Small intestine (tissue), 7 donors: ENCODE measurements around the gene CLEC19A. TPM values are rescaled to one million over a fixed set of nuclear protein-coding genes. Genes with fewer than 3 reads are reported as not detected.
"Not testable (repeated sequence)": the region's sequence is repeated elsewhere in the genome, so short reads cannot be mapped to it uniquely, and the experiment has no call there.

Experiments
- DNase-seq, 2 donors: peaks; one replicate each; pipeline versions ENCODE4 v3.0.0 to v3.0.0-alpha.2; 2013
- FAIRE-seq: peaks from 2 replicates; lab custom pipeline; 2012; peaks lifted over from hg19 to GRCh38; lab: Jason Lieb, UNC
- H3K27ac ChIP-seq, 3 donors: one replicate each; pipeline ENCODE4 v1.5.1; 2013; ENCODE audit warnings: low read length in 2 of 3, mild to moderate bottlenecking in 2 of 3, control low read depth in 1 of 3, inconsistent platforms in 1 of 3, low read depth in 1 of 3, moderate library complexity in 1 of 3
- H3K27me3 ChIP-seq, 3 donors: one replicate each; pipeline ENCODE4 v1.6.1; 2013; ENCODE audit warnings: low read length in 3 of 3, inconsistent platforms in 1 of 3; ENCODE audit not compliant: control insufficient read depth in 3 of 3, insufficient read depth in 3 of 3
- H3K36me3 ChIP-seq, 3 donors: one replicate each; pipeline ENCODE4 v1.6.1; 2013; ENCODE audit warnings: low read length in 3 of 3, inconsistent platforms in 1 of 3, low read depth in 1 of 3, mild to moderate bottlenecking in 1 of 3, moderate library complexity in 1 of 3; ENCODE audit not compliant: control insufficient read depth in 3 of 3, insufficient read depth in 2 of 3
- H3K4me1 ChIP-seq, 3 donors: one replicate each; pipeline ENCODE4 v1.6.1; 2013; ENCODE audit warnings: low read length in 2 of 3, inconsistent platforms in 1 of 3, low read depth in 1 of 3, mild to moderate bottlenecking in 1 of 3, moderate library complexity in 1 of 3; ENCODE audit not compliant: control insufficient read depth in 3 of 3, insufficient read depth in 2 of 3
- H3K4me3 ChIP-seq, 3 donors: one replicate each; pipeline ENCODE4 v1.5.1; 2013; ENCODE audit warnings: low read length in 3 of 3, control low read depth in 1 of 3, inconsistent platforms in 1 of 3, low read depth in 1 of 3, mild to moderate bottlenecking in 1 of 3, moderate library complexity in 1 of 3
- H3K9me3 ChIP-seq, 2 donors: one replicate each; pipeline ENCODE4 v1.6.1; 2013; ENCODE audit warnings: low read depth in 1 of 2, low read length in 1 of 2; ENCODE audit not compliant: control insufficient read depth in 2 of 2, insufficient read depth in 1 of 2
- WGBS, 3 donors: extraction: QIAGEN DNeasy Blood & Tissue Kit; methylation state at CpG; one replicate each; pipeline ENCODE4 v1.1.7; 2013; 5-methylcytosine and 5-hydroxymethylcytosine counted together
- polyA plus RNA-seq, 4 donors: library from polyadenylated mRNA; stranded (reverse) in 3 of 4; unstranded in 1 of 4; fragments of 200-250 nt in 3 of 4; fragments of 120-200 nt in 1 of 4; gene quantifications; one replicate each; pipeline versions ENCODE4 v1.2.1 to v1.2.3, GENCODE V29; 2013
- donor health status: healthy with polysubstance abuse.
- donor health status: control.
- donor health status: control.
- donor health status: Bipolar disorder and iron deficiency.
- donor health status: healthy.

CLEC19A gene
- polyA plus RNA-seq, 4 donors: not detected

DNA sequence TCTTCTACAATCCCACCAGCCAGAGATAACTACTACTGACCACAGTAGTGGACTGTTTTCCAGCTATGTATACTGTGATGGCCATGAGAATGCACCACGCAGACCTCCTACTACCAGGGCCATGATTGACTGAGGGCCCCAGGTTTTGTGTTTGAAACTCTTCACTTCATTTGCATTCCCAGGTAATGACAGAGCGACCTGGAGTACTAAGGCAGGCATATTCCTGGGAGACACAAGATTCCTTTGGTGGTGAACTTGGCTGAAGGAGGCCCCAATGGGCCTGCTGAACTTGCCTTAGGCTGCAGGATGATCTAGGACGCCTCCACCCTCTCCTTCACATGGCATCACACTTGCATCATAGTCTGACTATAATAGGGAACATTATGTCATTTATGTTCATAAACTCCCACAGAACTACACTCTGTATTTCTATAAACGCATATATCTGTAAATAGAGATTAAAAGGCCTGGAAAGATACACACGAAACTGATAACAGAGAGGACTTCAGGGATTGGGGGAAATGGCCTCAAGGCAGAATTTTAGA is 30.4 kb downstream of the CLEC19A start:
- no peaks in the 10 kb centered on the region for H3K9me3 ChIP-seq
- H3K4me1 ChIP-seq: no peaks in the 10 kb centered on the region
- H3K36me3 ChIP-seq: no peaks in the 10 kb centered on the region
- 60 to 71% (median 65%) methylated on average over 5 of the region's 5 CpGs for WGBS, 3 donors
- no peak for DNase-seq
- H3K4me3 ChIP-seq: no peak overlapping the region
- no peak for FAIRE-seq
- H3K27ac ChIP-seq: no peak overlapping the region
- H3K27me3 ChIP-seq: peaks cover 0 to 1% (median 0%) of the 10 kb centered on the region in 3 donors

DNA sequence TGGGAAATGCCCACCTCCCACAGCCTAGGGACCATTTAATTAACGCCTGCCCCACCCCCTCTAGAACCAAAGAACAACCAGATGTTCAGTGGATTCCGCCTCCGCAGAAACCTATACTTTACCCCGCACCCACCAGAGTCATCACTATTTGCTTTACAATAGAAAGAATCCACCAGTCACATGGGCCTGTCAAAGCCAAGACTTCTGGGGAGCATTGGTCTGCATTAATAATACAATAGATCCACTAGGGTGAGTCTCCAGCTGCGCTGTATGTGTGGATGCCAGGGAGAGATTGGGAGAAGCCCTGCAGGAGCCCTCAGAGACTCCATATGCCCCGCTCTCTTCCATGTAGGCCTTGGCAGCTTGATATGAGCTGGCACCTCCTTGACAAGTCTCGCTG is 31.3 kb downstream of the CLEC19A start:
- DNase-seq (no peak), FAIRE-seq (no peak)
- no peaks in the 10 kb centered on the region for H3K9me3 ChIP-seq
- H3K36me3 ChIP-seq: no peaks in the 10 kb centered on the region
- H3K27me3 ChIP-seq: peaks cover 0 to 1% (median 0%) of the 10 kb centered on the region in 3 donors
- no peak overlapping the region for H3K4me3 ChIP-seq
- H3K4me1 ChIP-seq: no peaks in the 10 kb centered on the region
- no peak overlapping the region for H3K27ac ChIP-seq
- WGBS, 3 donors: 56 to 89% (median 74%) methylated on average over 7 of the region's 7 CpGs

DNA sequence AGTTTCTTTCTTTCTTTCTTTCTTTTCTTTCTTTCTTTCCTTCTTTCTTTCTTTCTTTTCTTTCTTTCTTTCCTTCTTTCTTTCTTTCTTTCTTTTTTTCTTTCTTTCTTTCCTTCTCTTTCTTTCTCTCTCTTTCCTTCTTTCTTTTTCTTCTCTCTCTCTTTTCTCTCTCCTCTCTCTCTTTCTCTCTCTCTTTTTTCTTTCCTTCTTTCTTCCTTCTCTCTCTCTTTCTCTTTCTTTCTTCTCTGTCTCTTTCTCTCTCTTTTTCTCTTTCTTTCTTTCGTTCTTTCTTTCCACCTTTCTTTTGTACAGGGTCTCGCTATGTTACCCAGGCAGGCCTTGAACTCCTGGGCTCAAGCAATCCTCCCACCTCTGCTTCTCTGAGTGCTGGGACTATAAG is 35.7 kb downstream of the CLEC19A start:
- H3K4me1 ChIP-seq, FAIRE-seq, H3K36me3 ChIP-seq, H3K27me3 ChIP-seq, H3K9me3 ChIP-seq, DNase-seq, H3K4me3 ChIP-seq, H3K27ac ChIP-seq: not testable (repeated sequence)
- WGBS, 3 donors: 82 to 91% (median 90%) methylated on average over 2 of the region's 2 CpGs

DNA sequence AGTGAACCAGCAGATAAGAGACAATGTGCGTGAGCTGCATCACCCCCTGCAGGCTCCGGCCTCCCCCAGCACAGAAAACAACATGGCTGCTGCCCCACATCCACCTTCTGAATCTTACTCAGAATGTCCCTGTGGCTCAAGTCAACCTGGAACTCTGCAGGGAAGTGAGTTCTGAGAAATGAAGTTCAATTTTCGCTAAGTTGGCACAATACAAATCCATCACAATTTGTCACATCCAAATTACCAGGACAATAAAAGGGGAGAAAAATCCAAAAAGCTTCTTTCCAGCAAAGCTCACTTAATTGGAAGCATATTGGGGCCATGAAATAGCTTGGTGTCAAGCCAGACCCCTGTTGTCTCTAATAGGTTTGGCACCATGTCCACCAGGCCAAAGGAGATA is 38.1 kb downstream of the CLEC19A start:
- Histone ChIP-seq H3K27me3 (peaks cover 0 to 1% (median 0%) of the 10 kb centered on the region in 3 donors), H3K4me3 (no peak overlapping the region), H3K9me3 (no peaks in the 10 kb centered on the region), H3K27ac (no peak overlapping the region), H3K36me3 (no peaks in the 10 kb centered on the region), H3K4me1 (no peaks in the 10 kb centered on the region)
- WGBS, 3 donors: 49 to 87% (median 73%) methylated on average over 3 of the region's 3 CpGs
- no peak for FAIRE-seq
- DNase-seq: no peak

DNA sequence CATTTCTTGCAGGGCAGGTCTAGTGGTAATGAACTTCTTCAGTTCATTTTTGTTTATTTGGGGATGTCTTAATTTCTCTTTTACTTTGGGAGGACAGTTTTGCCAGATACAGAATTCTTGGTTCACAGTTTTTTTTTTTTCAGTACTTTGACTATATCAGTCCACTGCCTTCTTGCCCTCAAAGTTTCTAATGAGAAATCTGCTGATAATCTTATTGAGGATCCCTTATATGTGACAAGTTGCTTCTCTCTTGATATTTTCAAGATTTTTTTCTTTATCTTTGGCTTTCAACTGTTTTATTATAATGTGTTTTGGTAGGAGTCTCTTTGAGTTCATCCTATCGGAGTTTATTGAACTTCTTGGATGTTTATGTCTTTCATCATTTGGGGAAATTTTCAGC is 42.8 kb downstream of the CLEC19A start:
- H3K4me3 ChIP-seq: no peak overlapping the region
- H3K9me3 ChIP-seq: peaks cover 0 to 3% of the 10 kb centered on the region in 2 donors
- no peaks in the 10 kb centered on the region for H3K4me1 ChIP-seq
- no peak for DNase-seq
- 96 to 100% (median 97%) methylated on average over 1 of the region's 1 CpG for WGBS, 3 donors
- H3K27me3 ChIP-seq: no peaks in the 10 kb centered on the region
- H3K36me3 ChIP-seq: no peaks in the 10 kb centered on the region
- FAIRE-seq: no peak
- no peak overlapping the region for H3K27ac ChIP-seq

DNA sequence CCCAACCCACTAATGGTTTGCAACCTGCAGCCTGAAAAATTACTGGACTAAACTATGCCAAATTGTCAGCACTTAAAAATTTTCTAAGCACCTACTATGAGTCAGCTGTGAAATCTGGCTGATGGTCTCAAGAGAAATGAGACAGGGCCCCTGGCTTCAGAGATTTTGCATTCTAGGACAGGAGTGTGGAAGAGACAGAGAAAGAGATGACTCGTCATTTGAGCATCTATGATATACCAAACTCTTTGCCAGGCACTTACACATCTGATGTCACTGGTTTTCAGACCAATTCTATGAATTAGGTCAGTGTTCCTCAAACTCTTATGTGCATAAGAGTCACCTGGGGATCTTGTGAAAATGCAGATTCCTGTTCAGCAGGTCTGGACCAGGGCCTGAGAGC is 44.4 kb downstream of the CLEC19A start:
- H3K9me3 ChIP-seq: peaks cover 0 to 3% of the 10 kb centered on the region in 2 donors
- no peak overlapping the region for H3K27ac ChIP-seq
- H3K27me3 ChIP-seq: no peaks in the 10 kb centered on the region
- no peak overlapping the region for H3K4me3 ChIP-seq
- WGBS, 3 donors: 80 to 83% (median 80%) methylated on average over 1 of the region's 1 CpG
- no peak for FAIRE-seq
- no peaks in the 10 kb centered on the region for H3K36me3 ChIP-seq
- no peaks in the 10 kb centered on the region for H3K4me1 ChIP-seq
- DNase-seq: no peak

DNA sequence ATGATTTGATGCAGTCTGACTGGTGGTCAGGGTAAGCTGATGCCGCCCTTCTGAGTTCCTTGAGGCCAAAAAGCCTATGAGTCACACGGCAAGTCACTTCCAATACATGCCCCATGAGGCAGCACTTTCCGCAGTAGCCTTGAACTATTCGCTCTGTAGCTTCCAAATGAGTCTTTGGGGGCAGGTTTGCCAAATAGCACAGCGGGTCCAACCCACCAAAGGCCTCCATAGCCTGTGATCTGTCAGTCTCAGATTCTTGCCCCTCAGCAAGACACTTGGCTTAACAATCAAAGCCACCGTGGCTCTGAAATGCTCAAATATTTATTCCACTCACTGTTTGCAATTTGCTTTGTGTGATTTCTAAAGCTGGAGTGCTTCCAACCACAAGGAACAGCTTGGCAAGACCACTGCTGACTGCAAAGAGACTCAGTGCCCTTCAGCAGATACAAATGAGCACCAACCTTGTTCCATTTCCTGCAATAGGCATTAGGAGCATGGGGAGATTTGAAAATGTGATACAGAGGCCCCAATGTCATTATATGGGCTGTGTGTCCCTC is 45.4 kb downstream of the CLEC19A start:
- no peak overlapping the region for H3K4me3 ChIP-seq
- FAIRE-seq (no peak), DNase-seq (no peak)
- peaks cover 0 to 3% of the 10 kb centered on the region in 2 donors for H3K9me3 ChIP-seq
- WGBS, 3 donors: 68 to 76% (median 71%) methylated on average over 6 of the region's 6 CpGs
- H3K27ac ChIP-seq: no peak overlapping the region
- no peaks in the 10 kb centered on the region for H3K36me3 ChIP-seq
- no peaks in the 10 kb centered on the region for H3K27me3 ChIP-seq
- no peaks in the 10 kb centered on the region for H3K4me1 ChIP-seq

DNA sequence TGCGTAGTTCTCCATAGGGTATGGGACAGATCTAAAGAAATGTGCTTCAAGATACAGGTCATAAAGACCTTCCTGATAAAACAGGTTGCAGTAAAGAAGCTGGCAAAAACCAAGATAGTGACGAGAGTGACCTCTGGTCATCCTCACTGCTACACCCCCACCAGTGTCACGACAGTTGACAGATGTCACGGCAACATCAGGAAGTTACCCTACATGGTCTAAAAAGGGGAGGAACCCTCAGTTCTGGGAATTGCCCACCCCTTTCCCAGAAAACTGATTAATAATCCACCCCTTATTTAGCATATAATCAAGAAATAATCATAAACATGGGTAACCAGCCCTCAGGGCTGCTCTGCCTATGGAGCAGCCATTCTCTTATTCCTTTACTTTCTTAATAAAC is 46.3 kb downstream of the CLEC19A start:
- 67 to 74% (median 70%) methylated on average over 4 of the region's 4 CpGs for WGBS, 3 donors
- Histone ChIP-seq H3K4me1 (no peaks in the 10 kb centered on the region), H3K9me3 (peaks cover 0 to 3% of the 10 kb centered on the region in 2 donors), H3K36me3 (no peaks in the 10 kb centered on the region), H3K27ac (no peak overlapping the region), H3K27me3 (no peaks in the 10 kb centered on the region), H3K4me3 (no peak overlapping the region)
- FAIRE-seq (no peak), DNase-seq (no peak)

DNA sequence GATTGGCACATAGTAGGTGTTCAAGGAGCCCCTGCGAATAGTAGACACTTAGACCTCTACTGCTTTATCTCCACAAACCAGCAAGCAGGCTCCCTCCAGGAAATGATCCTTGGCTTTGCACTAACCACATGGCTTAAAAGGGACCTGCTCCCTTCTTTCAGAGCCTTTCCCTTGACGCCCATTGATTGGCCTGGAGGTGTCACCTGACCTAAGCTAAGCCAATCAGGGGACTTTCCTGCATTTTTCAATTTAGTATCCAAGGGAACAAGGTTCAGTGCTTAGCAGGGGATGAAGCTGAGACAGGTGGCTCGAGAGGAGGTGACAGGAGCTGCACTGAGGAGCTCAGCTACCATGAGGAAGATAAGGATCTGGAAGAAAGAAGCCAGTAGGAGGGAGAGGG is 52.8 kb downstream of the CLEC19A start:
- DNase-seq (peak; percentile 9 to 11), FAIRE-seq (no peak)
- no peaks in the 10 kb centered on the region for H3K27me3 ChIP-seq
- H3K36me3 ChIP-seq: no peaks in the 10 kb centered on the region
- 56 to 60% (median 59%) methylated on average over 3 of the region's 3 CpGs for WGBS, 3 donors
- no peaks in the 10 kb centered on the region for H3K4me1 ChIP-seq
- H3K4me3 ChIP-seq: no peak overlapping the region
- no peak overlapping the region for H3K27ac ChIP-seq
- no peaks in the 10 kb centered on the region for H3K9me3 ChIP-seq
